ENCODE data around the gene SNX33. TPM values are rescaled to one million over a fixed set of nuclear protein-coding genes. Genes with fewer than 3 reads are reported as not detected.

Gene SNX33
- total and polyA plus RNA-seq, 2 experiments from 2014 or later: 17.8 to 21.8 TPM

GRCh38 chr15:75620058-75620820 is 27.5 kb upstream of the SNX33 start:
- 92% methylated on average over 4 of the region's 4 CpGs for WGBS (ENCODE audit: low lambda C conversion rate, missing lambda C conversion rate)
- Histone ChIP-seq H3K4me2 (peak overlapping the region; percentile 58), H3K79me2 (peaks cover 3% of the 10 kb centered on the region), H3K27ac (peak overlapping the region; percentile 81), H4K20me1 (ENCODE audit: insufficient read depth, poor library complexity, severe bottlenecking) (no peaks in the 10 kb centered on the region), H3K9me3 (ENCODE audit: low read depth) (no peaks in the 10 kb centered on the region), H3K36me3 (replicated peaks; ENCODE audit: insufficient read depth, low read depth) (no peaks in the 10 kb centered on the region), H3K9me2 (replicated peaks; ENCODE audit: insufficient read depth) (no peaks in the 10 kb centered on the region), H2AFZ (no peak overlapping the region), H3K4me1 (ENCODE audit: insufficient read depth) (no peaks in the 10 kb centered on the region), H3K4me3 (no peak overlapping the region), H3K27me3 (no peaks in the 10 kb centered on the region)
- TF ChIP-seq EZH2 (IDR thresholded peaks at IDR 0.05; ENCODE audit: borderline replicate concordance) (no peak), CTCF (IDR thresholded peaks at IDR 0.05; ENCODE audit: poor library complexity) (no peak), EZH2phosphoT487 (IDR thresholded peaks at IDR 0.05; ENCODE audit: low read depth, severe bottlenecking, unreplicated experiment) (no peak)
- DNase-seq (ENCODE audit: low spot score): peak; percentile 16

- Histone ChIP-seq H3K79me2 (peaks cover 3% of the 10 kb centered on the region), H3K4me2 (peak overlapping the region; percentile 58)
- DNase-seq (ENCODE audit: low spot score): peak; percentile 72
Observed at GRCh38 chr15:75620841-75621391, 26.8 kb upstream of the SNX33 start.

GRCh38 chr15:75622505-75622904 is 25.2 kb upstream of the SNX33 start:
- Histone ChIP-seq H2AFZ (no peak overlapping the region), H3K9me2 (replicated peaks; ENCODE audit: insufficient read depth) (no peaks in the 10 kb centered on the region), H3K9me3 (ENCODE audit: low read depth) (no peaks in the 10 kb centered on the region), H3K4me2 (no peak overlapping the region), H3K4me3 (no peak overlapping the region), H3K4me1 (ENCODE audit: insufficient read depth) (no peaks in the 10 kb centered on the region), H3K36me3 (replicated peaks; ENCODE audit: insufficient read depth, low read depth) (no peaks in the 10 kb centered on the region), H3K79me2 (peaks cover 3% of the 10 kb centered on the region), H3K27me3 (no peaks in the 10 kb centered on the region), H3K27ac (no peak overlapping the region), H4K20me1 (ENCODE audit: insufficient read depth, poor library complexity, severe bottlenecking) (no peaks in the 10 kb centered on the region)
- DNase-seq (ENCODE audit: low spot score): no peak
- 84% methylated on average over 2 of the region's 2 CpGs for WGBS (ENCODE audit: low lambda C conversion rate, missing lambda C conversion rate)
- TF ChIP-seq CTCF (IDR thresholded peaks at IDR 0.05; ENCODE audit: poor library complexity) (no peak), EZH2 (IDR thresholded peaks at IDR 0.05; ENCODE audit: borderline replicate concordance) (no peak), EZH2phosphoT487 (IDR thresholded peaks at IDR 0.05; ENCODE audit: low read depth, severe bottlenecking, unreplicated experiment) (no peak)

More at GRCh38 chr15:75620841-75621391, 26.8 kb upstream of the SNX33 start:
- H3K9me2 ChIP-seq (replicated peaks; ENCODE audit: insufficient read depth): no peaks in the 10 kb centered on the region
- H3K4me3 ChIP-seq: no peak overlapping the region
- H3K27ac ChIP-seq: peak overlapping the region; percentile 81
- 80% methylated on average over 7 of the region's 7 CpGs for WGBS (ENCODE audit: low lambda C conversion rate, missing lambda C conversion rate)
- no peaks in the 10 kb centered on the region for H3K9me3 ChIP-seq (ENCODE audit: low read depth)
- H4K20me1 ChIP-seq (ENCODE audit: insufficient read depth, poor library complexity, severe bottlenecking): no peaks in the 10 kb centered on the region
- no peaks in the 10 kb centered on the region for H3K27me3 ChIP-seq
- TF ChIP-seq EZH2phosphoT487 (IDR thresholded peaks at IDR 0.05; ENCODE audit: low read depth, severe bottlenecking, unreplicated experiment) (no peak), EZH2 (IDR thresholded peaks at IDR 0.05; ENCODE audit: borderline replicate concordance) (no peak), CTCF (IDR thresholded peaks at IDR 0.05; ENCODE audit: poor library complexity) (no peak)
- H3K36me3 ChIP-seq (replicated peaks; ENCODE audit: insufficient read depth, low read depth): no peaks in the 10 kb centered on the region
- no peaks in the 10 kb centered on the region for H3K4me1 ChIP-seq (ENCODE audit: insufficient read depth)
- H2AFZ ChIP-seq: no peak overlapping the region

Measured in hepatocyte (in vitro differentiated cells).